NOMO-1 treated with dmso at 0.1 percent for 144 hours (cell line): ENCODE data around the gene JAKMIP3.
"Not testable (repeated sequence)": the region's sequence is repeated elsewhere in the genome, so short reads cannot be mapped to it uniquely, and the experiment has no call there.

Source experiments
- DNase-seq: peaks from one replicate; lab custom pipeline; 2025; ENCODE audit not compliant: unreplicated experiment; lab: John Stamatoyannopoulos, UW

The JAKMIP3 gene

DNA sequence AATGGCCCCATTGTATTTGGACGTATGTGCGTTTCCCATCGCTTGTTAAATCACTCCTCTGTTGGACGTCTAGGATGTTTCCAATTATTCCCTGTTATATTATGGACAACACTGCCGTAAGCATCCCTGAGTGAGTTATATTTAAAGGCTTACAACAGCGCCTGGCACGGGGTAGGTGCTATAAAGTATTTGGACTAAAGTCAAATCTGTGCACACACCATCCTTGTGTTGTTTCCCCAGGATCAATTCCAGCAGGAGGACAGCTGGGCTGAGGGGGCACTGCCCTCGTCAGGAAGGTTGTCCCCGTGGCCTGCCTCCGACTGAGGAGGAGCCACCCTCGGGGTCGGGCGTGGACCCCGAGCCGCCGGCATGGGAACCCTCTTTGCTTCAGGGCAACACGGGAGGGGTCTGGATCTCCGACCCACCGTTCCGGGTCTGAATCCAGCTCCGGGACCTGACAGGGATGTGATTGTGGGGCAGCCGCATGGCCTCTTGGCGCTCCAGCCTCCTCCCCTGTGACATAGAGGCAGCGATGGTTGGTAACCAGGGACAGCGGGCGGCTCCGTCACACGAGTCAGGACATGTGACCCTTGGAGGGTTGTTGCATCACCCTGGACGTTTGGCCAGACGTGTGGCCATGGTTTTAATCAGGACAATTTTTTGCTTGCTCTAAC lies 1.5 kb upstream of the JAKMIP3 start:
- no peak for DNase-seq

DNA sequence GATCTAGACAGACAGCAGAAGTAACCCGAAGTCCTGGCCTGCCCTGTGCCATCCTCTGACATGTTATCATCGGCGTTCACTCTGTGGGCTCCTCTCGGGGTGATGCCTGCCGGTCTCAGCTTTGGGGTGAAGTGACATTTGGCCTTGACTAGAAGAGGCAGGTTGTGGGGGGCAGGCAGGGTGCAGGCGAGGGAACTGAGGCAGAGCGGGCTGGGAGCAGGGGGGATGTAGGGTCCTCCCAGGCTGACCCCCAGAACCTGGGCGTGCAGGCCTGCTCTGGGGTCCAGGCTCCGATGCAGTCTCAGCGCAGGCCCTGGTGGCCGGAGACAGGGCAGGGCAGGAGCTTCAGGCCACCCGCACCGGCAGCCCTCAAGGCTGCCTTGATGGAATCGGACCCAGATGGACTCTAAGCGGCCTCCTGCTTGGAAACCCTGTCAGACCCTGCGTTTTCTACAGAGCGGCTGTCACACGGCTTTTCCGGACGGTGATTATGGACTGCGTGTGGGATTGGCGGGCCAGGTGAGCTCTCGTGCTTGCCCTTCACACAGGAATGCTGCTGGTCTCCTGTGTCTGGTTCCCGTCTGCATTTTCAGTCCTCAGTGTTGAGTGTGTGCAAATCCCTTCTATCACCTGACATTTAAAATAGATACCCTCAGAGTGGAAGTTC lies 842 bp upstream of the JAKMIP3 start:
- DNase-seq, result no peak

DNA sequence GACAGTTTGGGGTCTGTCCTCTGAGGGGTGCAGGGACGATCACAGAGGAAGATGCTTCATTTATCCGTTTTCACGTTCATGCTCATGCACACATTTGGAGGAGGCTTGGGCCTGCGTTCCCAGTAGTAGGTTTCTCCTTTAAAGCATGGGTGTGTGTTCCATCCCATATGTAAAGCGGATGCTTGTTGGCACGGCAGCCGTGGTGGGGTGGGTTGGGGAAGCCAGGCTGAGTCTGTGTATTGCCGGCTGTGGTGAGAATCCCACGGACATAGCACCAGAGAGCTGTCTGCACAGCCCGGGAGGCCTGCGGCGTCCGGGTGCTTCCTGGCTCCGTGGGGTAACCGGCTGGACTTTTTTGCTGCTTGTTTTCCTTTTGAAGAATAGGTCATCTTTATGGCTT lies 440 bp downstream of the JAKMIP3 start:
- DNase-seq, result no peak

DNA sequence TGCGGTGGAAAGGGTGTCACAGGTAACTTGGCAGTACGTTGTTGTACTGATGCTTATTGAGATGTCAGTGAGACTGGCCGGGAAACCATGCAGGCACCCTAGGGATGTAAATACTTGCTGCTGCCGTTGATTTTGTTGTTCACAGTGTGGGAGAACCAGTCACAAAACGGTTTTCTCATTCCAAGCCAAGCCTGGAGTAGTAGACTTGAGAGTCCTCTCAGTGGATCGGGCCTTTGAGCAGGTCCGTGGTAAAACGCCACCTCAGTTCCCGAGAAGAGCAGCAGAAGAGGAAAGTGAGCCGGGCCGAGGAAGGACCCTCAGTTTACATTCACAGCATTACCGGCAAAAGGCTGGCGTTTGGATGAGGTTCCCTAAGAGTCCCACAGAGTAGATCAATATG lies 1.1 kb downstream of the JAKMIP3 start:
- no peak for DNase-seq

DNA sequence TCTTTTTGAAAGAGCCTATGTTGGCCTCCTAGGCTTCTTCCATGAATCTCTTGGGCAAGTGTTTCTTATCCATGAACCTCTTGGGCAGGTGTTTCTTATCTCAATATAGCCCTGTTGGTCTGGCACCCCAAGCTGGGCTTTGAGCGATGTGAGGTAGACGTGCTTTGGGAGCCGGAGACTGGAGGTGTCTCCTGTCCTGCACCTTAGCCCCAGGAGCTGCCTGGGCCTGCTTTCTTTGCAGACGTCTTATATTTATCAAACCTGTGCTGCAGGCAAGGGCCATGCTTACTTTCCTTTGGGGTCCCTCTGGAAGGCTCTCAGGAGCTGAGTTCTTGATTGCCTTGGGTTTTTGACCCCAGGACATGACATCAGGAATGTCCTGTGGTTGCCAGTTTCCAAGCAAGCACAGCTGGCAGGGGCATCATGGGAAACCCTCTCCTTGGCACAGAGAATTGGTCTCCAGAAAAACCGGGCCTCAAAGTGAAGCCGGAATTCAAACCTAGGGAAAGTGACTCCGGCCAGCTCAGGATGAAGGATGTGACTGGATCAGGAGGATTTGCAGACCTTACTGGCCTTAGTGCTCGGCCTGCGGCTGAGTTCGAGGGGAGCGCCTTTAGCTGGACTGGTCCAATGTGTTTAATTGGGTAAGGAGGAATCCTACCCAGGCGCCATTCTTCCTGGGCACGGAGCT lies 2.8 kb downstream of the JAKMIP3 start:
- DNase-seq, result no peak

DNA sequence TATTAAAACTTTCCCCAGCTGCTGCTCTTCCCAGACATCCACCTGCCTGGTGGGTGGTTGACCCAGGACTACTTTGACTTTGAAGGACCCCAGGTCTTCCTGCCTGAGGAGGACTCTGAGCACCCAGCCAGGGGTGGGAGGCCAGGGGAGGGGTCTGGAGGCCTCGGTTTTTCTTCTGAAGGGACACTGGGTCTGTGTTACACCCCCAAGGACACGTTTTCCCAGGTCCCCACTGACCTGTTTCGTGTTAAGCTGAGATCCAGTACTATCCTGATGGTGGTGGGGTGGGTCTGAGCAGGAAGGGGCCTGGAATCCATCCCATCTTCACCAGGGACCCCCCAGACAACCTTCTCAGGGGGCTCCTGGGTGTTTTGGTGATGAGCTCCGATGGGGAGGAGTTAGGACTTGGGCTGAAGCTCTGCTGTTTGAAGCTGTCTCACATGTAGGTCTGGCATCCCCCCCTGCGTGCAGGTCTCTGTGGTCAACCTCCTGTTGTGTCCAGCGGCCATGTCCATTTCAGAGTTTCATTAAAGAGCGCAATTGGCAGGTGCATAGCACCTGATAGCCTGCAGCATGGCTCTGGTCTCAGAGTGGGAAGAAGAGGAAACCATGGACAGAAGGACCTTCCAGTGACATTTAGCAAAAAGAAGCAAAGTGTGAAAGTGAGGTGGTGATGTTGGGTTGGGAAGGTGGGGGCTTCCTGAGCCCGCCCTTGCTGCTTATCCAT lies 3.5 kb downstream of the JAKMIP3 start:
- DNase-seq, result no peak

DNA sequence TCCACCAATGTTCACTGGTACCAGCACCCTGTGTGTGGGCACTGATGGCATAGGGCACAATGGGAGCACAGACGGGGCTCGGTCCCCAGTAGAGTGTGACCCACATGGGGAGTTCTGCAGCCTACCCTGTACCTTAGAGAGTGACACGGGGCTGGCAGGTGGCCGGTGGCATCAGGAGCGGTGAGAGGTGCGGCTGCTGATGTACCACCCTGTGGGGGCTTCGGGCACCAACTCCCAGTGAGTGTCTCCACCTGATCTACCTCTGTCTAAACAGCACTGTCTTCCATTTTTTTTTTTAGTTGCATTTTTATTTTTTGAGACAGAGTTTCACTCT lies 4.1 kb downstream of the JAKMIP3 start:
- DNase-seq, result no peak

DNA sequence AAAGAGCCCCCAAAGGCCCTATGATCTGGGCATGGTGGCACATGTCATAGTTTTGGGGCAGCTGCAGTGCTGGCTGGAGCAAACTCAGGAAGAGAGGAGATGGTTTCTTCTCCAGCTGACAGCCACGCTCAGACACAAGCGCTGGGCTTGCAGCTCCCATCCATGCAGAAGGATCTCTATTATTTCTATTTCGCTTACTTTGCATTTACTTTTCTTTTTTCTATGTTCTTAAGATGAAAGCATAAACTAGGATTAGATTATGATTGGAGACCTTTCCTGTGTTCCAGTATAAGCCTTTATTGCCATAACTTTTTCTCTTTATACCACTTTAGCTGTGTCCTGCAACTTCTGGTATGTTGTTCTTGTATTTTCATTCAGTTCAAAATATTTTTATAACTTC lies 5.0 kb downstream of the JAKMIP3 start:
- DNase-seq, result no peak

DNA sequence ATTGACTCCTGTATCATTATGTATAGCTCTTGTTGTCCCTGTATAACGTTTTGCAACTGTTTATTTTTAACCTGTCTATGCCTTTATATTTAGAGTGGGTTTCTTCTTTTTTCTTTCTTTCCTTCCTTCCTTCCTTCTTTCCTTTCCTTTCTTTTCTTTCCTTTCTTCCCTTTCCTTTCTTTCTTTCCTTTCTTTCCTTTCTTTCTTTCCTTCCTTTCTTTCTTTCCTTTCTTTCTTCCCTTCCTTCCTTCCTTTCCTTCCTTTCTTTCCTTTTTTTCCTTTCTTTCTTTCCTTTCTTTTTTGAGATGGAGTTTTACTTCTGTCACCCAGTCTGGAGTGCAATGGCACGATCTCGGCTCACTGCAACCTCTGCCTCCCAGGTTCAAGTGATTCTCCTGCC lies 5.9 kb downstream of the JAKMIP3 start:
- no peak for DNase-seq

DNA sequence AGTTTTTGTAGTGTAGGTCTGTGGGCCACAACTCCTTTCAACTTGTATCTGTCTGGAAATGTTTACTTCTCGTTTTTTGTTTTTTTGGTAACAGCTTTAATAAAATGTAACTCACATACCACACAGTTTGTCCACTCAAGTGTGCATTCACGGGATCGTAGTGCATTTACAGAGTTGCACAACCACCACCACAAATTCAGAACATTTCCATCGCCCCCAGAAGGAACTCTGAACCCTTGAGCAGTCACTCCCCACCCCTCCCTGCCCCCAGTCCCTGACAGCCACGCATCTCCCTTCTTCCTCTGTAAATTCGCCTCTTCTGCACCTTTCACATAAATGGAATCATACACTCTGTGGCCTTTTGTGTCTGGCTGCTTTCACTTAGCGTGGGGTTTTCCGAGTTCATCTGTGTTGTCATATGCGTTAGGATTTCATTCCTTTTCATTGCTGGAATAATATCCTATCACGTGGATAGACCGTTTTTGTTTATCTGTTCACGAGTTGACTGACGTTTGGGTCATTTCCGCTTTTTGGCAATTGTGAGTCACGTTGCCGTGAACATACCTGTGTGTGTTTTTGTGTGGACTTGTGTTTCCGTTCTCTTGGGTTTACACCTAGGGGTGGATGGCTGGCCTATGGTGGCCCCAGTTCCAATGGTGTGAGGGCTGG lies 10.3 kb downstream of the JAKMIP3 start:
- DNase-seq, result no peak

DNA sequence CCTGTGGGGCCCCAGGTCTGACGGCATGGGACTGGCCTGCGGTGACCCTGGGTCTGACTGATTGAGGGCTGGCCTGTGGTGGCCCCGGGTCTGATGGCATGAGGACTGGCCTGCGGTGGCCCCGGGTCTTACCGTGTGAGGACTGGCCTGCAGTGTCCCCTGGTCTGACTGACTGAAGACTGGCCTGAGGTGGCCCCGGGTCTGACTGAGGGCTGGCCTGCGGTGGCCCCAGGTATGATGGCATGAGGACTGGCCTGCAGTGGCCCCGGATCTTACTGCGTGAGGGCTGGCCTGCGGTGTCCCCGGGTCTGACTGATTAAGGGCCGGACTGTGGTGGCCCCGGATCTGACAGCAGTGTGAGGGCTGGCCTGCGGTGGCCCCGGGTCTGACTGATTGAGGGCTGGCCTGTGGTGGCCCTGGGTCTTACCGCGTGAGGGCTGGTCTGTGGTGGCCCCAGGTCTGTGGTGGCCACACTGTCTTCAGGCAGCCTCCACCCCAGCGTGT lies 10.9 kb downstream of the JAKMIP3 start:
- no peak for DNase-seq

DNA sequence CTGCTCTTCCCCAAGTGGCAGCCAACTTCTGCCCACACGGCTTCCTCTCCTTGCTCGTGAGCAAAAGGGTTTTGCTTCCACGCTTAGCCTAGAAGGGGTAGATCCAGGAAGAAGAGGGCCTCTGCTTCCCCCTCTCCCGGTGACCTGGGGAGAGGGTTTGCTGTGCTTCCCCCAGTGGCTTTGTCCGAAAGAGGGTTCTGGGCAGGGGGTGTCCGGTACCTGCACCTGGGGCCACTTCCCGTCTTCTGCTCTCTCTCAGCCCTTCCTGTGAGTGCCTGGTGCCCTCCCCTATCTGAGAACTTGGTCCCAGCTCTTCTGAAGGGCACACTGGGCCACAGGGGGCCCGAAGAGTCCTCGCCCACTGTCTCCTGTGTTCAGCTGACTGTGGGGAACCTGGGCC lies 11.3 kb downstream of the JAKMIP3 start:
- no peak for DNase-seq

DNA sequence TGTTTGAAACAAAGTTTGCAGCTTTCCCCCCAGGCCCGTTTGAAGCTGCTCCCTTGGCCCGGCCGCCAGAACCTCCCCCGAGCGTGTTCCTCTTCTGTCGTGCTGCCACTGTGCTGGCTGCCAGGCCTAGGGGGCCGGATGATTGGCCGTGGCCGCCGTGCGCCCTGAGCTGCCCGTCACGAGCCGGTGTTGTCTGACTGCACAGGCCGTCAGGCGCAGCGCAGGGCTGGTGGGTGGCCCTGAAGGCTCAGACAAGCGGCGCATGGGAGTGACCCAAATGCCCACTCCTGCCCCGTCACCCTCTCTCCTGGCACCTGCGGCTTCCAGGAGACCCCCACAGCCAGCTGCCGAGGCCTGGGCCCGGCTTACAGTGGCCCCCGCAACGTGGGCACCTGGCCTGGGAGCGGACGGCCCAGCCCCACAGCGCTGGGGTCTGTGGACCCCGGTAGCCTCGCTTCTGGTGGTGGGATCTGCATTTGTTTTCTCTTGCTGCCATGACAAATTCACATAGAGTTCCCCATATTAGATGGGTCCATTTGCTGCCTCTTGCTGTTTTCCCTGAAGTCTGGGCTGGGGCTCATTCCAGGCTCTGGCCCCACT lies 13.1 kb downstream of the JAKMIP3 start:
- DNase-seq, result no peak

DNA sequence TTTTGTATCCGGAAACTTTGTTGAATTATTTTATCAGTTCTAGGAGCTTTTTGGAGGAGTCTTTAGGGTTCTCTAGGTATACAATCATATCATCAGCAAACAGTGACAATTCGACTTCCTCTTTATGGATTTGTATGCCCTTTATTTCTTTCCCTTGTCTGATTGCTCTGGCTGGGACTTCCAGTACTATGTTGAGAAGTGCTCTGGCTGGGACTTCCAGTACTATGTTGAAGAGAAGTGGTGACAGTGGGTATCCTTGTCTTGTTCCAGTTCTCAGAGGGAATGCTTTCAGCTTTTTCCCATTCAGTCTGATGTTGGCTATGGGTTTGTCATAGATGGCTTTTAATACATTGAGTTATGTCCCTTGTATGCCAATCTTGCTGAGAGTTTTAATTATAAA lies 18.6 kb downstream of the JAKMIP3 start:
- DNase-seq, result not testable (repeated sequence)

DNA sequence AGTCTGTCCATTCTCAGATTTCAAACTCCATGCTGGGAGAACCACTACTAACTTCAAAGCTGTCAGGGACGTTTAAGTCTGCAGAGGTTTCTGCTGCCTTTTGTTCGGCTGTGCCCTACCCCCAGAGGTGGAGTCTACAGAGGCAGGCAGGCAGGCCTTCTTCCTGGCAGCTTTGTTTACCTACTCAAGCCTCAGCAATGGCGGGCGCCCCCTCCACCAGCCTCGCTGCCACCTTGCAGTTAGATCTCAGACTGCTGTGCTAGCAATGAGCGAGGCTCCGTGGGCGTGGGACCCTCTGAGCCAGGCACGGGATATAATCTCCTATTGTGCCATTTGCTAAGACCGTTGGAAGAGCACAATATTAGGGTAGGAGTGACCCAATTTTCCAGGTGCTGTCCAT lies 27.5 kb downstream of the JAKMIP3 start:
- not testable (repeated sequence) for DNase-seq

DNA sequence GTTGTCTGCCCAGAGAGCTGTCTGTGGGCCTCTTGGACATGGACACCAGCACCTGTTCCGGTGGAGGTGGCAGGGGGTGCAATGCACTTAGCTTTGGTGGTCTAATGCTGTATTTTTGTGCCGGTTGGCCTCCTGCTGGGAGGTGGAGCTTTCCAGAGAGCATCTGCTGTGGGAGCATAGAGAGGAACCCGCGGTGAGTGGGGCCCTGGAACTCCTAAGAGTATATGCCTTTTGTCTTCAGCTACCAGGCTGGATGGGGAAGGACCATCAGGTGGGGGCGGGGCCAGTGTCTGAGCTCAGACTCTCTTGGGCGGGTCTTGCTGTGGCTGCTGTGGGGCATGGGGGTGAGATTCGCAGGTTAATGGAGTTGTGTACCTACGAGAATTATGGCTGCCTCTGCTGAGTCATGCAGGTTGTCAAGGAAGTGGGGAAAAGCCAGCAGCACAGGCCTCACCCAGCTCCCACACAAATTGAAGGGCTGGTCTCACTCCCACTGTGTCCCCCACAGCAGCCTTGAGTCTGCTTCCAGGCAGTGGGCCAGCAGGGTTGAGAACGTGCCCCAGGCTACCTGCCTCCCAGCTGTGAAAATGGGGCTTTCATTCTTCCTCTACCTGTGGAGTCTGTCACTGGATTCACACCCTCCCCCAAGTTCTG lies 29.0 kb downstream of the JAKMIP3 start:
- no peak for DNase-seq

DNA sequence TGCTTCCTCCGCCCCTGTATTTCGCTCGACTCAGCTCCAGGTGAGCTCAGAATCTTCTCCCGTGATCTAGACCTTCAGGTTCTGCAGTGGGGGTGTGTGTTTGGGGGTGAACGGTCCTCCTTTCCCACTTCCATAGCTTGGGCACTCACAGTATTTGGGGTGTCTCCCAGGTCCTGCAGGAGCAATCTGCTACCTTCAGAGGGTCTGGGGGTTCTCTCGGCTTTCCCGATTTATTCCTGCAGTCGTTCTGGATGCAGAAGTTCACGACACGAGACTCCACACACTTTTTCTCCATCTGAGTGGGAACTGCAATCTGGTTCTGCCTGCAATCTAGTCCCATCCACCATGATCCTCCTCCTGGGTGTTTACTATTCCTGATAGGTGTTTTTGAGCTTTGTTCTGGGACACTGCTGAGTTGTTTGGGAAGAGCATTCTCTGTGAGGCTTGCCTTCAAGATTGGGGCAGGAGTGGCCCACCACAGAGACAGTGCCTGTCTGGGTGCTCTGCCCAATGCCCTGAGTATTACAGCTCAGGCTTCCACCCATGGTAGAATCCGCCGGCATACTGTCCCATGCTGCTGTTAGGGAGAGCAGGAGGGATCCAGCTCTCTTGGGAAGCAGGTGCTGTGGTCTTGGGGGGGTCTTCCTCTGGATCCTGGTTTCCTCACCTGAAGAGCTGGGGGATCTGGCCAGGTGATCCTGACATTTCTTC lies 29.8 kb downstream of the JAKMIP3 start:
- no peak for DNase-seq

DNA sequence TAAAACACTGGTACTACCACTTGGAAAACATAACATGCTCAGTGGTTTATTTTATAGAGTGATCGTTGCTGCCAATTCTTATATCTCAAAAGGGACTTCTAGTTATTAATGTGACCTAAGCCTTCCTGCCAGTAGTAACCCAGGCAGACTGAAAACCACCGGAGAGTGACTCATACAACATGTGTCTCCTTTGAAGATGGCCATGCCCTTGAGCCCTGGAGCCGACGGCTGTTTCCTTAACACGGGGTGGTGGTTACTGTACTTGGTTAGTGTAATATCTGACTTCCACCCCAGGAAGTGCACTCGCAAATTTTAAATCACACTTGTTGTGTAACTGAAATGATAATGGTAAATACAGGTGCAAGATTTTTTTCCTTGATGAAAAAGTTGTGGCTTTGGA lies 30.5 kb downstream of the JAKMIP3 start:
- DNase-seq, result no peak

DNA sequence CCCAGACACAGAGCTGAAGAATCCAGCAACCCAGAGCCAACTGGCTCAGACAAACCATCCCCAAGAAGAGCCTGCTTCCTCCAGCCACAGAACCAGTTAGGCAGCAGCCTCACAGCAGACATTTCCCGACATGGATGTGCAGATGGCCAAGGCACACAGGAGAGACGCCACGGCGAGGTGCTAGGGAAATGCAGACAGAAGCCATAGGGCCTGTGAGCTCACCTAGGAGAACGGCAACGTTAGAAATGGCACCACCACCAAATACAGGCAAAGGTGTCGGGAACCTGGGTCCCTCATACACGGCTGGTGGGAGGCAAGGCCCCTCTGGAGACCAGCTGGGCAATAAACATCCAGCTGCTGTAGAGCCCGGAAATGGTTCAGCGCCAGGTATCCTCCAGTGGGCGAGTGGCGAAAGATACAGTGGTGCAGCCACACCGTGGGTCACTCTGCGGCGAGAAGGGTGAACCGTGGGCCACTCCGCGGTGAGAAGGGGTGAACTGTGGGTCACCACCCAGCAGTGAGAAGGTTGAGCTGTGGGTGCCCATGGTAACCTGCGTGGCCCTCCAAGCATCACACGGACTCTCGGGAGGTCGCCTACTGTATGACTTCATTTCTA lies 31.2 kb downstream of the JAKMIP3 start:
- DNase-seq, result no peak
